Measurements from ENCODE around the gene MCHR2.

DNA sequence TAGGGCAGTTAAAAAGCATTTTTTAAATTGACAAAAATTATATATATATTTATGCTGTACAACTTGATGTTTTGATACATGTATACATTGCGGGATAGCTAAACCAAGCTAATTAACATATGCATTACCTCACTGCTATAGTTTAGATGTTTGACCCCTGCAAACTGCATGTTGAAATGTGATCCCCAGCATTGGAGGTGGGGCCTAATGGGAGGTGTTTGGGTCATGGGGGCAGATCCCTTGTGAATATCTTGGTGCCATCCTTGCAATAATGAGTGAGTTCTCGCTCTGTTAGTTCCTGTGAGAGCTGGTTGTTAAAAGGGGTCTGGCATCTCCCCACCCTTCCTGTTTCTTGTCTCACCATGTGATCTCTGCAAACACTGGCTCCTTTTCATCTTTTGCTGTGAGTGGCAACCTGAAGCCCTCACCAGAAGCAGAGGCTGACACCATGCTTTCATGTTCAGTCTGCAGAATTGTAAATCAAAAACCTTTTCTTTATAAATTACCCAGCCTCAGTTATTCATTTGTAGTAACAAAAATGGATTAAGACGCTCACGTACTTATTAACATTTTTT, 111.8 kb downstream of the MCHR2 start:
- no peak for TF ChIP-seq CTCF (IDR thresholded peaks at IDR 0.05)
- TF ChIP-seq POLR2A (IDR thresholded peaks at IDR 0.05) = no peak
